Endothelial cell of umbilical vein (primary cell): Measurements from ENCODE around the gene CTTNBP2. TPM values are rescaled to one million over a fixed set of nuclear protein-coding genes. Genes with fewer than 3 reads are reported as not detected.

Source experiments
- BruUV-seq: library from RNA; stranded (reverse); fragments of 400-500 nt; replicated peaks from 2 replicates; lab custom pipeline; 2021; lab: Mats Ljungman, UMichigan
- CTCF ChIA-PET: fragments of 300-600, 350-600 bp; sonication (Branson Sonifier 250); formaldehyde crosslinking; loops from one replicate; lab custom pipeline; 2021; ENCODE audit warnings: antibody characterized with exemption, inconsistent platforms; lab: Charles Lee
- POLR2A ChIA-PET: fragments of 300-600, 350-600 bp; sonication (Branson Sonifier 250); formaldehyde crosslinking; loops from one replicate; lab custom pipeline; 2021; ENCODE audit warnings: antibody characterized with exemption, inconsistent platforms; lab: Charles Lee
- DNase-seq: peaks from one replicate; pipeline ENCODE4 v3.0.0-alpha.2; 2011; ENCODE audit warnings: low read depth, low spot score
- FAIRE-seq: peaks from 2 replicates; lab custom pipeline; 2011; peaks lifted over from hg19 to GRCh38; lab: Jason Lieb, UNC
- H2AFZ ChIP-seq: 2 replicates; pipeline ENCODE4 v1.6.0; 2012; ENCODE audit warnings: low read depth, low read length, control low read depth, inconsistent platforms
- H3K27ac ChIP-seq: 2 replicates; pipeline ENCODE4 v1.5.1; 2011; ENCODE audit warnings: low read depth, mild to moderate bottlenecking, control low read depth, low read length, moderate library complexity; ENCODE audit not compliant: insufficient read depth
- H3K27me3 ChIP-seq, 2 experiments: 2 replicates each; pipeline versions ENCODE4 v1.6.0 to v1.6.1; 2011; ENCODE audit warnings: low read length in 2 of 2, mixed read lengths in 1 of 2; ENCODE audit not compliant: control insufficient read depth in 2 of 2, insufficient read depth in 2 of 2
- H3K36me3 ChIP-seq, 2 experiments: 2 replicates in 1 of 2; 3 replicates in 1 of 2; pipeline ENCODE4 v1.5.1; 2011; ENCODE audit warnings: low read length in 2 of 2, mild to moderate bottlenecking in 1 of 2, moderate library complexity in 1 of 2; ENCODE audit not compliant: control insufficient read depth in 2 of 2, insufficient read depth in 2 of 2; ENCODE audit errors: extremely low read depth in 1 of 2
- H3K4me1 ChIP-seq: 3 replicates; pipeline ENCODE4 v1.5.1; 2011; ENCODE audit warnings: mild to moderate bottlenecking, low read length; ENCODE audit not compliant: control insufficient read depth, insufficient read depth; ENCODE audit errors: extremely low read depth
- H3K4me2 ChIP-seq: 2 replicates; pipeline ENCODE4 v1.6.1; 2011; ENCODE audit warnings: low read length, control low read depth, mixed read lengths; ENCODE audit not compliant: insufficient read depth
- H3K4me3 ChIP-seq, 3 experiments: fragments of 200-600 bp in 1 of 3; sonication (generic), shearing (Covaris generic) in 1 of 3; replicated peaks in 1 of 3; 2 replicates each; pipeline ENCODE4 v1.5.1; 2011 to 2016; ENCODE audit warnings: control low read depth in 3 of 3, low read length in 3 of 3, mild to moderate bottlenecking in 2 of 3, inconsistent platforms in 1 of 3, low read depth in 1 of 3, moderate library complexity in 1 of 3; ENCODE audit not compliant: insufficient read depth in 1 of 3
- H3K79me2 ChIP-seq: 2 replicates; pipeline ENCODE4 v1.6.0; 2012; ENCODE audit warnings: low read length, inconsistent platforms; ENCODE audit not compliant: control insufficient read depth, insufficient read depth
- H3K9ac ChIP-seq: replicated peaks from 2 replicates; pipeline ENCODE3; 2011; ENCODE audit warnings: low read length, control low read depth; ENCODE audit not compliant: insufficient read depth; ENCODE audit errors: extremely low read depth
- H3K9me1 ChIP-seq: replicated peaks from 3 replicates; pipeline ENCODE4 v1.6.0; 2011; ENCODE audit warnings: mild to moderate bottlenecking, low read length; ENCODE audit not compliant: control insufficient read depth, insufficient read depth; ENCODE audit errors: extremely low read depth
- H3K9me3 ChIP-seq: replicated peaks from 2 replicates; pipeline ENCODE4 v1.5.1; 2012; ENCODE audit warnings: low read length, inconsistent platforms; ENCODE audit not compliant: control insufficient read depth, insufficient read depth
- H4K20me1 ChIP-seq: replicated peaks from 2 replicates; pipeline ENCODE3; 2011; ENCODE audit warnings: mild to moderate bottlenecking, low read length; ENCODE audit not compliant: control insufficient read depth, insufficient read depth; ENCODE audit errors: extremely low read depth
- GATA2 ChIP-seq: IDR thresholded peaks from 2 replicates; pipeline ENCODE4 v1.7.0; 2011; ENCODE audit warnings: low read depth, mild to moderate bottlenecking, moderate library complexity, mixed read lengths, low read length; ENCODE audit not compliant: insufficient read length, insufficient read depth
- JUN ChIP-seq: IDR thresholded peaks from 2 replicates; pipeline ENCODE4 v1.6.1; 2011; ENCODE audit warnings: borderline replicate concordance, low read depth; ENCODE audit not compliant: insufficient read length, insufficient read depth
- dilution Hi-C: fragments of 300-500 bp; cut with MboI; formaldehyde crosslinking; loops from one replicate; pipeline ENCODE4 v1.15.0; 2019; ENCODE audit warnings: low sequenced_read_pairs; ENCODE audit not compliant: extremely low pct_ligation_motif_present
- intact Hi-C: fragments of 100-400 bp; cut with micrococcal nuclease; formaldehyde crosslinking; loops from one replicate; pipeline ENCODE4 v1.10.0; 2022
- polyA plus RNA-seq, 4 experiments: library from polyadenylated mRNA; depleted of rRNA in 3 of 4; stranded (reverse) in 3 of 4; unstranded in 1 of 4; fragments of >200 nt; gene quantifications; 2 replicates each; pipeline versions ENCODE4 v1.2.1 to v1.2.3, GENCODE V29; 2011 to 2012; ENCODE audit warnings: missing spikeins in 1 of 4
- total RNA-seq: library from RNA; stranded (reverse); gene quantifications from 2 replicates; pipeline ENCODE4 v1.2.3, GENCODE V29; 2021
- TF ChIP-seq, protein P1 (sequence below), 2 donors: IDR thresholded peaks; 1 replicate in 1 of 2; 2 replicates in 1 of 2; pipeline ENCODE4 v1.5.1; 2011; ENCODE audit warnings: low read length in 2 of 2, mild to moderate bottlenecking in 2 of 2, moderate library complexity in 2 of 2, control low read depth in 1 of 2, inconsistent platforms in 1 of 2, low read depth in 1 of 2; ENCODE audit not compliant: insufficient read depth in 1 of 2; ENCODE audit errors: extremely low read depth in 1 of 2
- TF ChIP-seq, protein P2 (sequence below): IDR thresholded peaks from 2 replicates; pipeline ENCODE4 v1.6.1; 2011; ENCODE audit not compliant: insufficient read depth, insufficient read length

CTTNBP2 gene
- total and polyA plus RNA-seq, 2 donors (not counting 3 experiments of a cell fraction or from before 2014, with no cell fraction given), result 0.08 to 0.35 TPM

DNA sequence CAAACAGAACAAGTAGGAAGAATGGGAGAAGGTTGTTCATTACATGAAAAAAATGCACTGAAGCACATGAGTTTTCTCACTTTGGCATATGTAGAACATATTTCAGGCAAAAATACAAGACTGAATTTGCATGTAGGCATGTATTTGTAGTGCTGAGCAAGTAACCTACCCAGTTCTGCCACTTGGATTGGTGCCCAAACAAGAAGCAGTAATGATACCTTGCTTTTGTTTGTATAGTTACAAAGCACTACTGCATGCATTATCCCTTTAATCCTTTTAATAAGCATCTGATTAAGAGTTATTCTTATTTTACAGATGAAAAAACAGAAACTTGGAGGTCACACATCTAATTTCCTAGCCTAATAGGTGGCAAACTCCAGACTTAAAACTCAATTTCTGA is 23.1 kb upstream of the CTTNBP2 start:
- TF ChIP-seq GATA2 (no peak), JUN (no peak)
- TF ChIP-seq, protein P1, sequence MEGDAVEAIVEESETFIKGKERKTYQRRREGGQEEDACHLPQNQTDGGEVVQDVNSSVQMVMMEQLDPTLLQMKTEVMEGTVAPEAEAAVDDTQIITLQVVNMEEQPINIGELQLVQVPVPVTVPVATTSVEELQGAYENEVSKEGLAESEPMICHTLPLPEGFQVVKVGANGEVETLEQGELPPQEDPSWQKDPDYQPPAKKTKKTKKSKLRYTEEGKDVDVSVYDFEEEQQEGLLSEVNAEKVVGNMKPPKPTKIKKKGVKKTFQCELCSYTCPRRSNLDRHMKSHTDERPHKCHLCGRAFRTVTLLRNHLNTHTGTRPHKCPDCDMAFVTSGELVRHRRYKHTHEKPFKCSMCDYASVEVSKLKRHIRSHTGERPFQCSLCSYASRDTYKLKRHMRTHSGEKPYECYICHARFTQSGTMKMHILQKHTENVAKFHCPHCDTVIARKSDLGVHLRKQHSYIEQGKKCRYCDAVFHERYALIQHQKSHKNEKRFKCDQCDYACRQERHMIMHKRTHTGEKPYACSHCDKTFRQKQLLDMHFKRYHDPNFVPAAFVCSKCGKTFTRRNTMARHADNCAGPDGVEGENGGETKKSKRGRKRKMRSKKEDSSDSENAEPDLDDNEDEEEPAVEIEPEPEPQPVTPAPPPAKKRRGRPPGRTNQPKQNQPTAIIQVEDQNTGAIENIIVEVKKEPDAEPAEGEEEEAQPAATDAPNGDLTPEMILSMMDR (IDR thresholded peaks at IDR 0.05; ENCODE audit: extremely low read depth in 1 of 2, insufficient read depth in 1 of 2, low read depth in 1 of 2, low read length in 2 of 2), result no peak
- FAIRE-seq (no peak), DNase-seq (no peak)
- H3K4me3 ChIP-seq, result no peak overlapping the region
- no TSS peak for BruUV-seq
- H3K36me3 ChIP-seq, result no peaks in the 10 kb centered on the region
- POLR2A ChIA-PET, result no interaction called here
- no peaks in the 10 kb centered on the region for H3K9me1 ChIP-seq
- H3K9ac ChIP-seq, result no peak overlapping the region
- no peaks in the 10 kb centered on the region for H3K27me3 ChIP-seq
- dilution Hi-C loops (no loop called here), intact Hi-C loops (no loop called here)
- H3K4me2 ChIP-seq, result no peak overlapping the region
- H3K4me1 ChIP-seq, result no peaks in the 10 kb centered on the region
- H3K79me2 ChIP-seq, result no peaks in the 10 kb centered on the region
- no peak overlapping the region for H2AFZ ChIP-seq
- CTCF ChIA-PET, result no interaction called here
- no peaks in the 10 kb centered on the region for H4K20me1 ChIP-seq
- H3K27ac ChIP-seq, result no peak overlapping the region
- no peaks in the 10 kb centered on the region for H3K9me3 ChIP-seq

DNA sequence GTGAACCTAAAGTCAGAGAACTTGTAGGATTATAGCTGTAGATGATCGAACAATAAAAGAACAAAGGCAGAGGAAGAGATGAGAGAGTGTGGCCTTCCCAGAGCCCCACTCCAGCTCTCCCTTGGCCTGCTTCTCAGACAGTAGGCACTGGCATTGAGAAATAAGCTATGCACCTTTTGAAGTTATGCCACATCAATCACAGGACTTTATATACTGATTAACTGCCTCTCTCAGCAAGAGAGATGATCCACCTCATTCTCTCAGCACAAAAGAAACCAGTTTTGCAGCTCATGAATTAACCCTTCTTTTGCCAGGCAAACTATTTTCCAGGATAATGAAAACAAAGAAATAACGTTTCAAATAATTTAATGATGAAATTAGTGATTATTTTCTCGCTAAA is 22.0 kb upstream of the CTTNBP2 start:
- no peaks in the 10 kb centered on the region for H3K27me3 ChIP-seq
- H3K36me3 ChIP-seq, result no peaks in the 10 kb centered on the region
- no peaks in the 10 kb centered on the region for H3K9me3 ChIP-seq
- TF ChIP-seq JUN, result no peak
- TF ChIP-seq, protein P2, sequence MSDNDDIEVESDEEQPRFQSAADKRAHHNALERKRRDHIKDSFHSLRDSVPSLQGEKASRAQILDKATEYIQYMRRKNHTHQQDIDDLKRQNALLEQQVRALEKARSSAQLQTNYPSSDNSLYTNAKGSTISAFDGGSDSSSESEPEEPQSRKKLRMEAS, result no peak
- intact Hi-C loops (no loop called here), dilution Hi-C loops (no loop called here)
- H3K4me3 ChIP-seq, result no peak overlapping the region
- CTCF ChIA-PET, result no interaction called here
- H3K4me1 ChIP-seq, result no peaks in the 10 kb centered on the region
- H3K9ac ChIP-seq, result no peak overlapping the region
- H2AFZ ChIP-seq, result no peak overlapping the region
- FAIRE-seq (no peak), DNase-seq (no peak)
- no TSS peak for BruUV-seq
- H3K4me2 ChIP-seq, result no peak overlapping the region
- POLR2A ChIA-PET, result no interaction called here
- no peak overlapping the region for H3K27ac ChIP-seq
- H4K20me1 ChIP-seq, result no peaks in the 10 kb centered on the region
- no peaks in the 10 kb centered on the region for H3K79me2 ChIP-seq
- no peaks in the 10 kb centered on the region for H3K9me1 ChIP-seq
